OCI-LY3 (cell line): ENCODE data around the gene CHST12.

ENCODE experiments used
- EZH2phosphoT487 ChIP-seq: fragments of 200-600 bp; shearing (Covaris generic); IDR thresholded peaks from 2 replicates; pipeline ENCODE4 v1.6.1; 2018; ENCODE audit warnings: antibody characterized with exemption, mixed run types, low read depth
- TF ChIP-seq, protein P1 (sequence below): fragments of 200-600, 300-600 bp; sonication (generic); IDR thresholded peaks from 2 replicates; pipeline ENCODE4 v1.5.1; 2014; ENCODE audit warnings: antibody characterized with exemption, low read length, low read depth

DNA sequence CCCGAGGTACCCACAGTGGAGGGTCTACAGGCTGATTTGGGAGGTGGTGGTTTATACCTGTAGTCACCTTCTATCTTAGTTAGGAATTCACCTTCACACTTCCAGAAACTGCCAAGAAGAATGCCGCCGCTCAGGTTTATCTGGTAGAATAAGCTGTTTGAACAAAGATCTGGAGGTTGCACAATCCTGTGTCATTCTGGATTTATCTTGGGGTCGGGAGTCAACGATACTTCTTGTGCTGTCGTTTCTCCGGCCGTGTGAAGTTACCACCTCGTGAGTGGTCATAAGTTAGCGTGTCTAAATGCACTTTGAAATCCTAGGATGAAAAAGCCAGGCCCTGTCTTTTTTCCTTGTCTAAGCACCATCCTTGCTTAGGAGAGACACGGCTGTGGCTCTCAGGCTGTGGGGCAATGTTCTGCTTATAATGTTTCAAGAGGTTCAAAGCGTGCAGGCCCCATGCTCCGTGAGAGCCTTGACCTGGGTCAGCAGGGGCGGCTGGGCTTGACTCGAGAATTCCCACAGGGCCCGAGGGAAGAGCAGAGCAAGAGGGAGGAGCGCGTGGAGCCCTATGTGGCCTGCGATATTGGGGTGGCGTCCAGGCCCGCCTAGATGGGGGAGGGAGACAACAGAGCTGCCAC is 37.3 kb downstream of the CHST12 start:
- TF ChIP-seq, protein P1, sequence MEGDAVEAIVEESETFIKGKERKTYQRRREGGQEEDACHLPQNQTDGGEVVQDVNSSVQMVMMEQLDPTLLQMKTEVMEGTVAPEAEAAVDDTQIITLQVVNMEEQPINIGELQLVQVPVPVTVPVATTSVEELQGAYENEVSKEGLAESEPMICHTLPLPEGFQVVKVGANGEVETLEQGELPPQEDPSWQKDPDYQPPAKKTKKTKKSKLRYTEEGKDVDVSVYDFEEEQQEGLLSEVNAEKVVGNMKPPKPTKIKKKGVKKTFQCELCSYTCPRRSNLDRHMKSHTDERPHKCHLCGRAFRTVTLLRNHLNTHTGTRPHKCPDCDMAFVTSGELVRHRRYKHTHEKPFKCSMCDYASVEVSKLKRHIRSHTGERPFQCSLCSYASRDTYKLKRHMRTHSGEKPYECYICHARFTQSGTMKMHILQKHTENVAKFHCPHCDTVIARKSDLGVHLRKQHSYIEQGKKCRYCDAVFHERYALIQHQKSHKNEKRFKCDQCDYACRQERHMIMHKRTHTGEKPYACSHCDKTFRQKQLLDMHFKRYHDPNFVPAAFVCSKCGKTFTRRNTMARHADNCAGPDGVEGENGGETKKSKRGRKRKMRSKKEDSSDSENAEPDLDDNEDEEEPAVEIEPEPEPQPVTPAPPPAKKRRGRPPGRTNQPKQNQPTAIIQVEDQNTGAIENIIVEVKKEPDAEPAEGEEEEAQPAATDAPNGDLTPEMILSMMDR: no peak
- TF ChIP-seq EZH2phosphoT487: no peak
